Esophagus muscularis mucosa (tissue), 3 donors: ENCODE measurements around the gene TAPBPL.

ENCODE experiments used
- POLR2A ChIP-seq: fragments of 450-650 bp; IDR thresholded peaks from one replicate; pipeline ENCODE4 v1.6.1; 2017; ENCODE audit warnings: antibody characterized with exemption, moderate library complexity, mild to moderate bottlenecking, low read depth
- TF ChIP-seq, protein P1 (sequence below), 3 experiments: fragments of 200-600 bp in 2 of 3; fragments of 450-650 bp in 1 of 3; sonication (generic) in 2 of 3; IDR thresholded peaks; one replicate each; pipeline ENCODE4 v1.5.1; 2017 to 2019; ENCODE audit warnings: antibody characterized with exemption in 3 of 3, mild to moderate bottlenecking in 2 of 3, moderate library complexity in 1 of 3

- TF ChIP-seq POLR2A, result no peak
- TF ChIP-seq, protein P1, sequence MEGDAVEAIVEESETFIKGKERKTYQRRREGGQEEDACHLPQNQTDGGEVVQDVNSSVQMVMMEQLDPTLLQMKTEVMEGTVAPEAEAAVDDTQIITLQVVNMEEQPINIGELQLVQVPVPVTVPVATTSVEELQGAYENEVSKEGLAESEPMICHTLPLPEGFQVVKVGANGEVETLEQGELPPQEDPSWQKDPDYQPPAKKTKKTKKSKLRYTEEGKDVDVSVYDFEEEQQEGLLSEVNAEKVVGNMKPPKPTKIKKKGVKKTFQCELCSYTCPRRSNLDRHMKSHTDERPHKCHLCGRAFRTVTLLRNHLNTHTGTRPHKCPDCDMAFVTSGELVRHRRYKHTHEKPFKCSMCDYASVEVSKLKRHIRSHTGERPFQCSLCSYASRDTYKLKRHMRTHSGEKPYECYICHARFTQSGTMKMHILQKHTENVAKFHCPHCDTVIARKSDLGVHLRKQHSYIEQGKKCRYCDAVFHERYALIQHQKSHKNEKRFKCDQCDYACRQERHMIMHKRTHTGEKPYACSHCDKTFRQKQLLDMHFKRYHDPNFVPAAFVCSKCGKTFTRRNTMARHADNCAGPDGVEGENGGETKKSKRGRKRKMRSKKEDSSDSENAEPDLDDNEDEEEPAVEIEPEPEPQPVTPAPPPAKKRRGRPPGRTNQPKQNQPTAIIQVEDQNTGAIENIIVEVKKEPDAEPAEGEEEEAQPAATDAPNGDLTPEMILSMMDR (IDR thresholded peaks at IDR 0.05), result no peak
These were observed 55.5 kb downstream of the TAPBPL start for GRCh38 chr12:6507102-6507998.
